Measurements from ENCODE around the gene MMP10.

MMP10 gene

GRCh38 chr11:102780491-102780918 is at the start of gene MMP10:
MMP10 (minus strand) TSS chr11:102780628; CDS start chr11:102780591, 37 bp downstream.
- peak; percentile 72 for DNase-seq (ENCODE audit: low read depth, low spot score)

GRCh38 chr11:102829316-102830000 is 49.0 kb upstream of the MMP10 start:
- in situ Hi-C loops (cut with HindIII; ENCODE audit: low sequenced_read_pairs): no loop called here
- TF ChIP-seq CTCF (IDR thresholded peaks at IDR 0.05; ENCODE audit: low read depth, low read length): no peak
- DNase-seq (ENCODE audit: low read depth, low spot score): no peak
- H3K4me3 ChIP-seq (ENCODE audit: low read depth, low read length): no peak overlapping the region

More at GRCh38 chr11:102780491-102780918, at the start of gene MMP10:
- in situ Hi-C loops (cut with HindIII; ENCODE audit: low sequenced_read_pairs): no loop called here
- no peak within 1 kb of the TSS for H3K4me3 ChIP-seq (ENCODE audit: low read depth, low read length)
- peak; percentile 71 for TF ChIP-seq CTCF (IDR thresholded peaks at IDR 0.05; ENCODE audit: low read depth, low read length)

GRCh38 chr11:102824556-102824955 is 44.1 kb upstream of the MMP10 start:
- DNase-seq (ENCODE audit: low read depth, low spot score): no peak
- TF ChIP-seq CTCF (IDR thresholded peaks at IDR 0.05; ENCODE audit: low read depth, low read length): no peak
- in situ Hi-C loops (cut with HindIII; ENCODE audit: low sequenced_read_pairs): no loop called here
- H3K4me3 ChIP-seq (ENCODE audit: low read depth, low read length): no peak overlapping the region

GRCh38 chr11:102819491-102819890 is 39.1 kb upstream of the MMP10 start:
- TF ChIP-seq CTCF (IDR thresholded peaks at IDR 0.05; ENCODE audit: low read depth, low read length): no peak
- DNase-seq (ENCODE audit: low read depth, low spot score): no peak
- H3K4me3 ChIP-seq (ENCODE audit: low read depth, low read length): no peak overlapping the region
- in situ Hi-C loops (cut with HindIII; ENCODE audit: low sequenced_read_pairs): no loop called here

GRCh38 chr11:102813484-102813883 is 33.1 kb upstream of the MMP10 start:
- DNase-seq (ENCODE audit: low read depth, low spot score): no peak
- no peak overlapping the region for H3K4me3 ChIP-seq (ENCODE audit: low read depth, low read length)
- in situ Hi-C loops (cut with HindIII; ENCODE audit: low sequenced_read_pairs): no loop called here
- TF ChIP-seq CTCF (IDR thresholded peaks at IDR 0.05; ENCODE audit: low read depth, low read length): no peak

- in situ Hi-C loops (cut with HindIII; ENCODE audit: low sequenced_read_pairs): no loop called here
- H3K4me3 ChIP-seq (ENCODE audit: low read depth, low read length): no peak overlapping the region
- no peak for TF ChIP-seq CTCF (IDR thresholded peaks at IDR 0.05; ENCODE audit: low read depth, low read length)
- no peak for DNase-seq (ENCODE audit: low read depth, low spot score)
These were observed 31.8 kb upstream of the MMP10 start for GRCh38 chr11:102812188-102812587.
